Astrocyte (in vitro differentiated cells and primary cell): ENCODE data around the gene CTTN. TPM values are rescaled to one million over a fixed set of nuclear protein-coding genes. Genes with fewer than 3 reads are reported as not detected.
A peak's percentile ranks its signal among the peaks of the same experiment; 100 is the strongest.

ENCODE experiments used
- DNase-seq: peaks from one replicate; pipeline ENCODE4 v3.0.0-alpha.2; 2010; ENCODE audit warnings: low read depth
- FAIRE-seq: peaks from 2 replicates; lab custom pipeline; 2011; peaks lifted over from hg19 to GRCh38; lab: Jason Lieb, UNC
- H2AFZ ChIP-seq: 2 replicates; pipeline ENCODE4 v1.6.0; 2012; ENCODE audit warnings: low read depth, low read length, inconsistent platforms
- H3K27ac ChIP-seq: 2 replicates; pipeline ENCODE4 v1.5.1; 2011; ENCODE audit warnings: low read depth, low read length, inconsistent platforms
- H3K27me3 ChIP-seq: 2 replicates; pipeline ENCODE4 v1.6.0; 2011; ENCODE audit warnings: low read length, inconsistent platforms; ENCODE audit not compliant: insufficient read depth
- H3K36me3 ChIP-seq: 2 replicates; pipeline ENCODE4 v1.5.1; 2011; ENCODE audit warnings: low read length, inconsistent platforms; ENCODE audit not compliant: insufficient read depth
- H3K4me1 ChIP-seq: 2 replicates; pipeline ENCODE4 v1.5.1; 2011; ENCODE audit warnings: low read length, inconsistent platforms; ENCODE audit not compliant: insufficient read depth
- H3K4me2 ChIP-seq: 2 replicates; pipeline ENCODE4 v1.6.0; 2012; ENCODE audit warnings: low read length, inconsistent platforms
- H3K4me3 ChIP-seq: 2 replicates; pipeline ENCODE4 v1.5.1; 2011; ENCODE audit warnings: low read depth, mild to moderate bottlenecking, low read length, inconsistent platforms; ENCODE audit not compliant: insufficient read depth
- H3K79me2 ChIP-seq: 2 replicates; pipeline ENCODE4 v1.6.0; 2012; ENCODE audit warnings: mild to moderate bottlenecking, low read length, inconsistent platforms; ENCODE audit not compliant: insufficient read depth
- H3K9ac ChIP-seq: 2 replicates; pipeline ENCODE4 v1.6.0; 2012; ENCODE audit warnings: mild to moderate bottlenecking, low read length, inconsistent platforms
- H3K9me3 ChIP-seq: 2 replicates; pipeline ENCODE4 v1.5.1; 2012; ENCODE audit warnings: low read depth, mild to moderate bottlenecking, low read length, inconsistent platforms; ENCODE audit not compliant: insufficient read depth
- H4K20me1 ChIP-seq: 2 replicates; pipeline ENCODE4 v1.6.0; 2012; ENCODE audit warnings: low read length, inconsistent platforms; ENCODE audit not compliant: insufficient read depth
- H3K27ac Mint-ChIP-seq: one replicate; pipeline ENCODE4 v1.8.0; 2021; ENCODE audit warnings: mild to moderate bottlenecking, mixed read lengths; ENCODE audit not compliant: unreplicated experiment
- H3K27me3 Mint-ChIP-seq: one replicate; pipeline ENCODE4 v1.8.0; 2021; ENCODE audit warnings: low read depth, mixed read lengths; ENCODE audit not compliant: unreplicated experiment
- H3K36me3 Mint-ChIP-seq: one replicate; pipeline ENCODE4 v1.8.0; 2021; ENCODE audit warnings: low read depth, mixed read lengths; ENCODE audit not compliant: unreplicated experiment
- H3K4me1 Mint-ChIP-seq: one replicate; pipeline ENCODE4 v1.8.0; 2021; ENCODE audit warnings: low read depth, mixed read lengths; ENCODE audit not compliant: unreplicated experiment
- H3K4me3 Mint-ChIP-seq: one replicate; pipeline ENCODE4 v1.8.0; 2021; ENCODE audit warnings: mild to moderate bottlenecking, moderate library complexity, mixed read lengths; ENCODE audit not compliant: unreplicated experiment
- H3K9me3 Mint-ChIP-seq: one replicate; pipeline ENCODE4 v1.8.0; 2021; ENCODE audit warnings: mild to moderate bottlenecking, mixed read lengths; ENCODE audit not compliant: unreplicated experiment
- EZH2 ChIP-seq: IDR thresholded peaks from 2 replicates; pipeline ENCODE4 v1.6.1; 2012; ENCODE audit warnings: mild to moderate bottlenecking, low read length, inconsistent platforms; ENCODE audit not compliant: insufficient read depth
- total RNA-seq: library from RNA; stranded (reverse); gene quantifications from 2 replicates; pipeline ENCODE4 v1.2.1, GENCODE V29; 2021
- TF ChIP-seq, protein P1 (sequence below): IDR thresholded peaks from 2 replicates; pipeline ENCODE4 v1.5.1; 2011; ENCODE audit warnings: low read depth, mild to moderate bottlenecking, inconsistent platforms, low read length, moderate library complexity; ENCODE audit not compliant: insufficient read depth

The CTTN gene
- total RNA-seq, 1 donor from 2014 or later = 344 TPM

DNA sequence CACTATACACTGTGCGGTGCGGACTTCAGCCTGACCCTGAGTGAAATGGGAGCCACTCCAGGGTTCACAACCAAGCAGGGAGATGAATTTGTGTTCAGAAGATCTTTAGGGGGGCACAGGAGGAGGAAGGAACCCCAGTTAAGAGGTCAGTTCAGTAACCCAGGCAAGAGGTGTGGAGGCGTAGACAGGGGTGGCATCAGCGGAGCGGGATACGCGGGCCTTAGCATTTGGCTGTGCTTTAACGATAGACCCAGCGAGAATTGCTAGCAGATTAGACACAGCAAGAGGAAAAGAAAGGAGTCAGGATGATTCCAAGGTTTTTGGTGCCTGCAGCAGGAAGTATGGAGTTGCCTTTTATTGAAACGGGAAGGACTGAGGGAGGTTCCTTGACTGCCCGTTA lies 46.8 kb downstream of the CTTN start:
- no peaks in the 10 kb centered on the region for H3K27me3 ChIP-seq
- peaks cover 21% of the 10 kb centered on the region for H3K9me3 Mint-ChIP-seq
- no peak overlapping the region for H2AFZ ChIP-seq
- H4K20me1 ChIP-seq = no peaks in the 10 kb centered on the region
- no peak overlapping the region for H3K27ac Mint-ChIP-seq
- no peak overlapping the region for H3K9ac ChIP-seq
- DNase-seq = no peak
- H3K27ac ChIP-seq = no peak overlapping the region
- H3K79me2 ChIP-seq = no peaks in the 10 kb centered on the region
- H3K4me3 ChIP-seq = no peak overlapping the region
- peaks cover 2% of the 10 kb centered on the region for H3K36me3 ChIP-seq
- H3K4me2 ChIP-seq = no peak overlapping the region
- H3K27me3 Mint-ChIP-seq = no peaks in the 10 kb centered on the region
- no peaks in the 10 kb centered on the region for H3K4me1 ChIP-seq
- H3K4me3 Mint-ChIP-seq = no peak overlapping the region
- H3K9me3 ChIP-seq = peaks cover 11% of the 10 kb centered on the region
- H3K36me3 Mint-ChIP-seq = peaks cover 26% of the 10 kb centered on the region
- FAIRE-seq = no peak
- H3K4me1 Mint-ChIP-seq = no peaks in the 10 kb centered on the region
- TF ChIP-seq, protein P1, sequence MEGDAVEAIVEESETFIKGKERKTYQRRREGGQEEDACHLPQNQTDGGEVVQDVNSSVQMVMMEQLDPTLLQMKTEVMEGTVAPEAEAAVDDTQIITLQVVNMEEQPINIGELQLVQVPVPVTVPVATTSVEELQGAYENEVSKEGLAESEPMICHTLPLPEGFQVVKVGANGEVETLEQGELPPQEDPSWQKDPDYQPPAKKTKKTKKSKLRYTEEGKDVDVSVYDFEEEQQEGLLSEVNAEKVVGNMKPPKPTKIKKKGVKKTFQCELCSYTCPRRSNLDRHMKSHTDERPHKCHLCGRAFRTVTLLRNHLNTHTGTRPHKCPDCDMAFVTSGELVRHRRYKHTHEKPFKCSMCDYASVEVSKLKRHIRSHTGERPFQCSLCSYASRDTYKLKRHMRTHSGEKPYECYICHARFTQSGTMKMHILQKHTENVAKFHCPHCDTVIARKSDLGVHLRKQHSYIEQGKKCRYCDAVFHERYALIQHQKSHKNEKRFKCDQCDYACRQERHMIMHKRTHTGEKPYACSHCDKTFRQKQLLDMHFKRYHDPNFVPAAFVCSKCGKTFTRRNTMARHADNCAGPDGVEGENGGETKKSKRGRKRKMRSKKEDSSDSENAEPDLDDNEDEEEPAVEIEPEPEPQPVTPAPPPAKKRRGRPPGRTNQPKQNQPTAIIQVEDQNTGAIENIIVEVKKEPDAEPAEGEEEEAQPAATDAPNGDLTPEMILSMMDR = no peak
- TF ChIP-seq EZH2 = no peak

DNA sequence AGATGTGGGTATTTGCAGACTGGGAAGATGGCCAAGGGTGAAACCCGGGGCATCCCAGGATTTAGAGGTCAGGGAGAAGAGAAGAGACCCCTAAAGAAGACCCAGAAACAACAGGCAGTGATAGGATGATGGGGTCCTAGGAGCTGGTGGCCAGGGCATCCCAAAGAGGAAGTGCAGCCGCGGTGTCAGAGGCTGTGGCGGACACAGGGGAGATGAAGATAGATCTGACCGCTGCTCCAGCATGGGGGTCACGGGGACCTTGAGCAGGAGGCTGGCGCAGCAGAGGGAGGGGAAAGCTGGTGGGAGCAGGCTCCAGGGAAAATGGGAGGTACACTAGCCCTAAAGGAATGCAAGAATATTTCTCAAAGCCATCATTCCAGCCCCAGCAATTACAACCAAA lies 47.3 kb downstream of the CTTN start:
- Histone ChIP-seq H2AFZ (no peak overlapping the region), H3K9me3 (peaks cover 11% of the 10 kb centered on the region), H3K79me2 (no peaks in the 10 kb centered on the region), H3K9ac (no peak overlapping the region), H3K36me3 (peaks cover 2% of the 10 kb centered on the region), H3K27me3 (no peaks in the 10 kb centered on the region), H4K20me1 (no peaks in the 10 kb centered on the region), H3K4me3 (no peak overlapping the region), H3K27ac (no peak overlapping the region), H3K4me1 (no peaks in the 10 kb centered on the region), H3K4me2 (no peak overlapping the region)
- Mint-ChIP-seq H3K4me3 (no peak overlapping the region), H3K9me3 (peaks cover 23% of the 10 kb centered on the region), H3K27me3 (no peaks in the 10 kb centered on the region), H3K4me1 (no peaks in the 10 kb centered on the region), H3K27ac (no peak overlapping the region), H3K36me3 (peaks cover 24% of the 10 kb centered on the region)
- DNase-seq = peak; percentile 11
- no peak for TF ChIP-seq EZH2
- TF ChIP-seq, protein P1 = no peak
- FAIRE-seq = no peak

DNA sequence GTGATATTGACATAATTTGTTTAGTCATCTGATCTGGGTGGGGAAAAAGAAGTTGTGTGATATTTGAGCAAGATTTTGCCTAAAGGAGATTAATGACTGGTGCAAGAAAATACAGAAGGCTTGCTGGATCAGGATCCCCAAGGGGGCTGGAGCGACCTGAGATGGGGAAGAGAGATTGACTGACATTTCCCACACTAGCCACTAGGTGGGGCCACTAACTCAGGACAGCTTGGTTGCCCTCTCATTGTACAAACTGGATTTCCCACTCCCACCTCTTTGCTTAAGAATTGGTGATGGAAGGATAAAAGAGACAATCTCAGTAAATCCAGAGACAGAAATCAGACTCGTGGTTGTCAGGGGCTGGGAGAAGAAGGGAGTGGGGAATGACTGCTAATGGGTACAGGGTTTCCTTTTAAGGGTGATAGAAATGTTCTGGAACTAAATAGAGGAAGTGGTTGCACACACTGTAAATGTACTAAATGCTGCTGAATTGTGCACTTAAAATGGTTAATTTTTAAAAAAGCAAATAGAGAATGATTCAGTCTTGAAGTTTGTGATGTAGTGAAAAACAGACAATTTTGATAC lies 50.7 kb downstream of the CTTN start:
- H3K4me3 ChIP-seq = no peak overlapping the region
- TF ChIP-seq, protein P1 = peak; percentile 56
- TF ChIP-seq EZH2 = no peak
- no peaks in the 10 kb centered on the region for H3K27me3 ChIP-seq
- H3K4me2 ChIP-seq = no peak overlapping the region
- Mint-ChIP-seq H3K36me3 (peaks cover 22% of the 10 kb centered on the region), H3K27ac (no peak overlapping the region), H3K4me1 (no peaks in the 10 kb centered on the region), H3K9me3 (peaks cover 23% of the 10 kb centered on the region), H3K4me3 (no peak overlapping the region), H3K27me3 (no peaks in the 10 kb centered on the region)
- no peak overlapping the region for H3K9ac ChIP-seq
- H3K9me3 ChIP-seq = peaks cover 14% of the 10 kb centered on the region
- H3K36me3 ChIP-seq = no peaks in the 10 kb centered on the region
- H3K27ac ChIP-seq = no peak overlapping the region
- no peaks in the 10 kb centered on the region for H4K20me1 ChIP-seq
- H2AFZ ChIP-seq = no peak overlapping the region
- no peaks in the 10 kb centered on the region for H3K4me1 ChIP-seq
- no peak for FAIRE-seq
- no peaks in the 10 kb centered on the region for H3K79me2 ChIP-seq
- no peak for DNase-seq
